ENCODE measurements around the gene CA14. TPM values are rescaled to one million over a fixed set of nuclear protein-coding genes. Genes with fewer than 3 reads are reported as not detected.

The CA14 gene
- total RNA-seq, 1 experiment from 2014 or later: 2.0 TPM

DNA sequence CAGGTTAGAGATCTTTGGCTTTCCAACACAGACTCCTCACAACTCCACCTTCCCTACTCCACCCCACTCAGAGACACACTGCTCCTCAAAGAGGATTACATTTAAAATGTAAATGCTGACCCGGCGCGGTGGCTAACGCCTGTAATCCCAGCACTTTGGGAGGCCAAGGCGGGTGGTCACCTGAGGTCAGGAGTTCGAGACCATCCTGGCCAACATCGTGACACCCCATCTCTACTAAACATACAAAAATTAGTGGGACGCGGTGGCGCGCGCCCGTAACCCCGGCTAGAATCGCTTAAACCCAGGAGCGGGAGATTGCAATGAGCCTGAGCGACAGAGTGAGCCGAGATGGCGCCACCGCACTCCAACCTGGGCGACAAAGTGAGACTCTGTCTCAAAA lies 19.8 kb upstream of the CA14 start:
- Histone ChIP-seq H3K9me3 (ENCODE audit: low read depth, low read length, poor library complexity, severe bottlenecking) (no peaks in the 10 kb centered on the region), H3K4me1 (ENCODE audit: insufficient read depth, low read length, poor library complexity, severe bottlenecking) (peaks cover 7% of the 10 kb centered on the region), H3K4me3 (ENCODE audit: low read depth, low read length, poor library complexity, severe bottlenecking) (no peak overlapping the region), H3K36me3 (ENCODE audit: insufficient read depth, low read length, poor library complexity, severe bottlenecking) (no peaks in the 10 kb centered on the region), H3K27me3 (replicated peaks; ENCODE audit: insufficient read depth, low read depth, low read length, poor library complexity) (no peaks in the 10 kb centered on the region), H3K27ac (ENCODE audit: low read depth, low read length, poor library complexity, severe bottlenecking) (no peak overlapping the region)
- no peak for DNase-seq (ENCODE audit: low spot score)
- TF ChIP-seq, protein P1, sequence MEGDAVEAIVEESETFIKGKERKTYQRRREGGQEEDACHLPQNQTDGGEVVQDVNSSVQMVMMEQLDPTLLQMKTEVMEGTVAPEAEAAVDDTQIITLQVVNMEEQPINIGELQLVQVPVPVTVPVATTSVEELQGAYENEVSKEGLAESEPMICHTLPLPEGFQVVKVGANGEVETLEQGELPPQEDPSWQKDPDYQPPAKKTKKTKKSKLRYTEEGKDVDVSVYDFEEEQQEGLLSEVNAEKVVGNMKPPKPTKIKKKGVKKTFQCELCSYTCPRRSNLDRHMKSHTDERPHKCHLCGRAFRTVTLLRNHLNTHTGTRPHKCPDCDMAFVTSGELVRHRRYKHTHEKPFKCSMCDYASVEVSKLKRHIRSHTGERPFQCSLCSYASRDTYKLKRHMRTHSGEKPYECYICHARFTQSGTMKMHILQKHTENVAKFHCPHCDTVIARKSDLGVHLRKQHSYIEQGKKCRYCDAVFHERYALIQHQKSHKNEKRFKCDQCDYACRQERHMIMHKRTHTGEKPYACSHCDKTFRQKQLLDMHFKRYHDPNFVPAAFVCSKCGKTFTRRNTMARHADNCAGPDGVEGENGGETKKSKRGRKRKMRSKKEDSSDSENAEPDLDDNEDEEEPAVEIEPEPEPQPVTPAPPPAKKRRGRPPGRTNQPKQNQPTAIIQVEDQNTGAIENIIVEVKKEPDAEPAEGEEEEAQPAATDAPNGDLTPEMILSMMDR (conservative IDR thresholded peaks at IDR 0.05; ENCODE audit: low read depth, low read length): no peak
- TF ChIP-seq EZH2 (IDR thresholded peaks at IDR 0.05; ENCODE audit: borderline replicate concordance, low read depth, low read length, poor library complexity, severe bottlenecking): no peak
- ChIA-PET CTCF (no interaction called here), POLR2A (ENCODE audit: low non-redundant PET) (no interaction called here)
- BruUV-seq (replicated peaks): no TSS peak
- intact Hi-C loops (cut with micrococcal nuclease; ENCODE audit: unreplicated experiment): no loop called here

DNA sequence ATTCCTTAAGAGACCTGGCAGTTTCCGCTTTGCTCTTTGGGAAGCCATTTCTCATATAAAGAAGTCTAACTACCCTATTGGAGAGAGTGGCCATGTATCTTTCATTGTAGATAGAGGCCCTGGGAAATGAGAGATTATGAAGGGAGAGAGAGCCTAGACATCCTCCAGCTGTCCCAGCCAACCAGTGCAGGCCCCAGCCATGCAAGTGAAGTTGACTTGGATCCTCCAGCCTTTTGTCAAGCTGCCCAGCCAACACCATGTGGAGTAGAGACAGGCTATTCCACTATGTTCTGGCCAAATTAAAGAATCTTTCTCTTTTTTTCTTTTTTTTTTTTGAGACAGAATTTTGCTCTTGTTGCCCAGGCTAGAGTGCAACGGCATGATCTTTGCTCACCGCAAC lies 14.6 kb upstream of the CA14 start:
- Histone ChIP-seq H3K27ac (ENCODE audit: low read depth, low read length, poor library complexity, severe bottlenecking) (no peak overlapping the region), H3K36me3 (ENCODE audit: insufficient read depth, low read length, poor library complexity, severe bottlenecking) (no peaks in the 10 kb centered on the region), H3K27me3 (replicated peaks; ENCODE audit: insufficient read depth, low read depth, low read length, poor library complexity) (no peaks in the 10 kb centered on the region), H3K4me1 (ENCODE audit: insufficient read depth, low read length, poor library complexity, severe bottlenecking) (no peaks in the 10 kb centered on the region), H3K9me3 (ENCODE audit: low read depth, low read length, poor library complexity, severe bottlenecking) (no peaks in the 10 kb centered on the region), H3K4me3 (ENCODE audit: low read depth, low read length, poor library complexity, severe bottlenecking) (no peak overlapping the region)
- ChIA-PET POLR2A (ENCODE audit: low non-redundant PET) (no interaction called here), CTCF (no interaction called here)
- intact Hi-C loops (cut with micrococcal nuclease; ENCODE audit: unreplicated experiment): no loop called here
- TF ChIP-seq, protein P1 (conservative IDR thresholded peaks at IDR 0.05; ENCODE audit: low read depth, low read length): no peak
- no peak for TF ChIP-seq EZH2 (IDR thresholded peaks at IDR 0.05; ENCODE audit: borderline replicate concordance, low read depth, low read length, poor library complexity, severe bottlenecking)
- no peak for DNase-seq (ENCODE audit: low spot score)
- no TSS peak for BruUV-seq (replicated peaks)

DNA sequence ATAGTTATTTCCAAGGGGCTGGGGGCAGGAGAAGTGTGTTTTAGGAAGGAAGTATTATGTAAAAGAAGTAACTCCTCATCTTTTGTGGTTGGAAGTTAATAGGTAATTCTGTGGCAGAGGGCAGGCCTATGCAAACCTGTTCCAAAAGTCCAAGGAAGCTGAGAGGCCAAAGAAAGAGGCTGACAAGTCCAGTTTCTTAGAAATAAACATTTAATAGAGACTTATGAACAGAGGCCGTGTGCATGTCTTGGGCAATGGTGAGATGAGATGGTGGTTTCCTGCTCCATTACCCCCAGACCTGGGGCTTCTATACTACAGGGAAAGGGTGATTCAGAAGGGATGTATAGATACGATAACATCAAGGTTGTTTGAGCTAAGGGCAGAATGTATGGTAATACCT lies 7.6 kb upstream of the CA14 start:
- intact Hi-C loops (cut with micrococcal nuclease; ENCODE audit: unreplicated experiment): loop anchor here (10.0 kb wide), 1 partner anchor 375 kb away; the partner anchor contains the start of gene ENSA
- no peak for TF ChIP-seq EZH2 (IDR thresholded peaks at IDR 0.05; ENCODE audit: borderline replicate concordance, low read depth, low read length, poor library complexity, severe bottlenecking)
- TF ChIP-seq, protein P1 (conservative IDR thresholded peaks at IDR 0.05; ENCODE audit: low read depth, low read length): no peak
- no peaks in the 10 kb centered on the region for H3K9me3 ChIP-seq (ENCODE audit: low read depth, low read length, poor library complexity, severe bottlenecking)
- H3K36me3 ChIP-seq (ENCODE audit: insufficient read depth, low read length, poor library complexity, severe bottlenecking): no peaks in the 10 kb centered on the region
- BruUV-seq (replicated peaks): no TSS peak
- no peak overlapping the region for H3K27ac ChIP-seq (ENCODE audit: low read depth, low read length, poor library complexity, severe bottlenecking)
- ChIA-PET CTCF (no interaction called here), POLR2A (ENCODE audit: low non-redundant PET) (no interaction called here)
- no peak for DNase-seq (ENCODE audit: low spot score)
- H3K4me3 ChIP-seq (ENCODE audit: low read depth, low read length, poor library complexity, severe bottlenecking): no peak overlapping the region
- H3K4me1 ChIP-seq (ENCODE audit: insufficient read depth, low read length, poor library complexity, severe bottlenecking): no peaks in the 10 kb centered on the region
- H3K27me3 ChIP-seq (replicated peaks; ENCODE audit: insufficient read depth, low read depth, low read length, poor library complexity): no peaks in the 10 kb centered on the region

Data from A673 (cell line).